ENCODE data around the gene HOXD3. TPM values are rescaled to one million over a fixed set of nuclear protein-coding genes. Genes with fewer than 3 reads are reported as not detected.

Gene HOXD3
- 0.14 to 0.33 TPM (median 0.21 TPM) in 4 of 5 replicates, not detected in the other for total RNA-seq (2022; extraction: Qiagen RNA extraction; ENCODE audit: low read depth)

GRCh38 chr2:176156807-176157498 is at the start of gene HOXD3:
Gene HOXD3, plus strand, starts transcription at chr2:176157307. Its CDS starts 11,808 bp downstream, at chr2:176169115.

GRCh38 chr2:176115883-176116813 is 41.0 kb upstream of the HOXD3 start, which contains the start of gene HOXD10:
Gene HOXD10, plus strand, starts transcription at chr2:176116778. Its CDS starts 56 bp downstream, at chr2:176116834.

GRCh38 chr2:176122683-176123410 is 34.3 kb upstream of the HOXD3 start, which contains the start of gene HOXD9:
Gene HOXD9, plus strand, starts transcription at chr2:176122719. Its CDS starts 50 bp downstream, at chr2:176122769.

GRCh38 chr2:176128982-176129796 is 27.9 kb upstream of the HOXD3 start, which contains the start of gene HOXD8:
Gene HOXD8, plus strand, starts transcription at chr2:176129705. Its CDS starts 662 bp downstream, at chr2:176130367.

GRCh38 chr2:176151442-176152287 is 5.4 kb upstream of the HOXD3 start, which contains the start of gene HOXD4:
Gene HOXD4, plus strand, starts transcription at chr2:176151550. Its CDS starts 84 bp downstream, at chr2:176151634.

GRCh38 chr2:176187899-176188773 is 31.0 kb downstream of the HOXD3 start, which contains the start of gene HOXD1:
Gene HOXD1, plus strand, starts transcription at chr2:176188668. Its CDS starts 134 bp downstream, at chr2:176188802.

Other genes starting within 250 kb of the HOXD3 start
- gene LNPK, start 155.0 kb upstream of the HOXD3 start, total RNA-seq (2022; extraction: Qiagen RNA extraction; ENCODE audit: low read depth): 9.6 to 14.8 TPM (median 13.3 TPM) in 5 replicates
- 0.02 TPM in 1 of 5 replicates, not detected in the others for gene EVX2, start 73.3 kb upstream of the HOXD3 start, total RNA-seq (2022; extraction: Qiagen RNA extraction; ENCODE audit: low read depth)
- gene HOXD13, start 64.6 kb upstream of the HOXD3 start, total RNA-seq (2022; extraction: Qiagen RNA extraction; ENCODE audit: low read depth): 0.15 to 0.29 TPM (median 0.16 TPM) in 5 replicates
- gene HOXD12, start 57.5 kb upstream of the HOXD3 start, total RNA-seq (2022; extraction: Qiagen RNA extraction; ENCODE audit: low read depth): not detected in 5 replicates
- gene HOXD11, start 50.0 kb upstream of the HOXD3 start, total RNA-seq (2022; extraction: Qiagen RNA extraction; ENCODE audit: low read depth): 7.6 to 9.1 TPM (median 8.0 TPM) in 5 replicates
- 5.5 to 7.4 TPM (median 7.3 TPM) in 5 replicates for gene HOXD10, start 40.5 kb upstream of the HOXD3 start, total RNA-seq (2022; extraction: Qiagen RNA extraction; ENCODE audit: low read depth)
- 1.0 to 1.7 TPM (median 1.2 TPM) in 5 replicates for gene HOXD9, start 34.6 kb upstream of the HOXD3 start, total RNA-seq (2022; extraction: Qiagen RNA extraction; ENCODE audit: low read depth)
- 2.9 to 5.5 TPM (median 5.4 TPM) in 5 replicates for gene HOXD8, start 27.6 kb upstream of the HOXD3 start, total RNA-seq (2022; extraction: Qiagen RNA extraction; ENCODE audit: low read depth)
- gene HOXD4, start 5.8 kb upstream of the HOXD3 start, total RNA-seq (2022; extraction: Qiagen RNA extraction; ENCODE audit: low read depth): 0.29 to 0.66 TPM (median 0.49 TPM) in 5 replicates
- 0.12 to 0.44 TPM (median 0.21 TPM) in 5 replicates for gene HOXD1, start 31.4 kb downstream of the HOXD3 start, total RNA-seq (2022; extraction: Qiagen RNA extraction; ENCODE audit: low read depth)
- 38.5 to 48.7 TPM (median 43.8 TPM) in 5 replicates for gene MTX2, start 112.1 kb downstream of the HOXD3 start, total RNA-seq (2022; extraction: Qiagen RNA extraction; ENCODE audit: low read depth)